GM18951 (cell line): ENCODE results near the gene TAAR1.
"Not testable (repeated sequence)": the region's sequence is repeated elsewhere in the genome, so short reads cannot be mapped to it uniquely, and the experiment has no call there.

ENCODE experiments used
- POLR2A ChIP-seq: IDR thresholded peaks from 4 replicates; pipeline ENCODE4 v1.6.1; 2011; ENCODE audit warnings: mild to moderate bottlenecking; ENCODE audit not compliant: insufficient read length, insufficient read depth; ENCODE audit errors: extremely low read depth
- in situ Hi-C: fragments of 300-500 bp; cut with MboI; formaldehyde crosslinking; loops from one replicate; pipeline ENCODE4 v1.12.0; 2022; ENCODE audit warnings: low sequenced_read_pairs, mixed read lengths, inconsistent platforms; ENCODE audit not compliant: unreplicated experiment

TAAR1 gene, protein sequence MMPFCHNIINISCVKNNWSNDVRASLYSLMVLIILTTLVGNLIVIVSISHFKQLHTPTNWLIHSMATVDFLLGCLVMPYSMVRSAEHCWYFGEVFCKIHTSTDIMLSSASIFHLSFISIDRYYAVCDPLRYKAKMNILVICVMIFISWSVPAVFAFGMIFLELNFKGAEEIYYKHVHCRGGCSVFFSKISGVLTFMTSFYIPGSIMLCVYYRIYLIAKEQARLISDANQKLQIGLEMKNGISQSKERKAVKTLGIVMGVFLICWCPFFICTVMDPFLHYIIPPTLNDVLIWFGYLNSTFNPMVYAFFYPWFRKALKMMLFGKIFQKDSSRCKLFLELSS

DNA sequence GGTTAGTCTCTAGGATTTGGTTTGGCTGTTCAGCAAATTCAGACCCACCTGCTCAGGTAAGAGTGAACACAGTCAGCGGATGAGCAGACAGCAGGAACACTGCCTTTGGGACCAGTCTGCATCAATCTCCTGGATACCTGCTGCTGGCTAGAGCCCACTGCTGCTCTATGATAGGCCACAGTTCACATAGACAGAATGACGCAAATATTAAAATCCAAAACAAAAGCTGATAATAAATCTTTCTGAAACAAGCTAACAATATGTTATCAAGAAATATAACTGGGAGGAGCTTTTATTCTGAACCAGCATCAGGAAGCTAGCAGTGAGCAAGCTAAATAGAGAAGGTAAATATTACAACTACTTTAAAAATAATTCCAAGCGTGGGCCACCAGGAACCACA lies at the start of gene TAAR1:
TAAR1 (minus strand) TSS at position 101 of the 400 bp plus-strand sequence. CDS start 13,179 bp downstream, outside the sequence.
- in situ Hi-C loops, result no loop called here
- TF ChIP-seq POLR2A, result no peak

DNA sequence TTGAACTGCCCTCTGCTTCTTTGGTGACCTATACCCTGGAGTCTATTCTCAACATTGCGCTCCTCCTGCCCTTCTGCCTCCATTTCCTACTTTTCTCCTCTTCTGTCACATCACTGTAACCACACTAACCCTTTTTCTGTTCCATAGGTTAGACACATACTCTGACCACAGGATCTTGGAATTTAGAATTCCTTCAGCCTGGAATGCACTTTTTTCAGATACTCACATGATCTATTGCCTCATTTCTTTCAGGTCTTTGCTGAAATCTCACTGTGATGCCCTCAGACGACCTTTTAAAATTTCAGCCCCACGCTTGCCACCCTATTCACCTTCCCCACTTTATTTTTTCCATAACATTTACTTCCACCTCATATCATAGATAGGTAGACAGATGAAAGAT lies 49.8 kb upstream of the TAAR1 start:
- in situ Hi-C loops, result no loop called here
- no peak for TF ChIP-seq POLR2A

DNA sequence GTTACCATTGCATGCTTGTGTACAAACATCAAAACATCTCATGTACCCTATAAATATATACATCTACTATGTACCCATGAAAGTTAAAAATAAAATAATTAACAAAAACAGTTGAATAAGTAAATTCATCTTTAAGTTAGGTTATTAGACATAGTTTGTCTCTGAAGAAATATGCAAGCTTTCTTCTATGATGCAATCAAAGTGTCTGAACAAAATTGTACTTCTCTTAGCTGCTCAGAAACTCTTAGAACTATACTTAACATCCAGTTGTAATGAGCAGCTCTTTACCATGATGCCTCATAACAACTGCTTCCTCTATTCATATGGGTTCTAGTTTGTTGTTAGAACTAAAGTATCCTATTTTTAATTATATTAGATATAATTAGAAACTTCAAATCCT lies 49.0 kb upstream of the TAAR1 start:
- in situ Hi-C loops, result no loop called here
- no peak for TF ChIP-seq POLR2A

DNA sequence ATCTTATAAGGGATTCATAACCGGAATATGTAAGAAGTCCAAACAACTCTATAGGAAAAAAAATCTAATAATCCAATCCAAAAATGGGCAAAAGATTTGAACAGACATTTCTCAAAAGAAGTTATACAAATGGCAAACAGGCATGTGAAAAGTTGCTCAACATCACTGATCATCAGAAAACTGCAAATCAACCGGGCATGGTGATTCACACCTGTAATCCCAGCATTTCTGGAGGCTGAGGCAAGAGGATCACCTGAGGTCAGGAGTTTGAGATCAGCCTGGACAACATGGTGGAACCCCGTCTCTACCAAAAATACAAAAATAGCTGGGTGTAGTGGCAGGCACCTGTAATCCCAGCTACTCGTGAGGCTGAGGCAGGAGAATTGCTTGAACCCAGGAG lies 47.8 kb upstream of the TAAR1 start:
- in situ Hi-C loops, result not testable (repeated sequence)

DNA sequence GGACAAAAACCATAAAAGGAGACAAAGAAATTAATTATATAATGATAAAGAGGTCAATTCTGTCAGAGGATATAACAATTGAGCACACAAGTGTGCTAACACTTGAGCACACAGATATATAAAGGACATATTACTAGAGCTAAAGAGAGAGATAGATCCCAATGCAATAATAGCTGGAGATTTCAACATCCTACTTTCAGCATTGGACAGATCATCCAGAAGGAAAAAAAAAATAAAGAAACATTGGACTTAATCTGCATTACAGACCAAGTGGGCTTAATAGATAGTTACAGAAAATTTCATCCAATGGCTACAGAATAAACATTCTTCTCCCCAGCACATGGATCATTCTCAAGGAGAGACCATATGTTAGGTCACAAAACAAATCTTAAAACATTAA lies 45.0 kb upstream of the TAAR1 start:
- no peak for TF ChIP-seq POLR2A
- in situ Hi-C loops, result no loop called here

GRCh38 chr6:132698608-132699007 lies 39.6 kb upstream of the TAAR1 start:
- in situ Hi-C loops, result no loop called here
- no peak for TF ChIP-seq POLR2A

DNA sequence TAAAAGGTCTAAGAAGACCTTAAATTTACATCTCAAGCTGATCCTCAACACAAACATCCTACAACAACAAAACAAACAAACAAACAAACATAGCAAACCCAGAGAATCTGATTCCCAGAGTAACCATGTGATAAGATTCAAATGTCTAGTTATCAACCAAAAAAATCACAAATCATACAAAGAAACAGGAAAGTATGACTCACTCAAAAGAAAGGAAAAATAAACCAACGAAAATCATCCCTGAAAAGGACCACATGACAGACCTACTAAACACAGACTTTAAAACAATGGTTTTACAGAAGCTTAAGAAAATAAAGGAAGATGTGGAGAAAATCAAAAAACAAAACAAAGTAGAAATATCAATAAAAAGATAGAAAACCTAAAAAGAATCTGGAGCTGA lies 36.8 kb upstream of the TAAR1 start:
- in situ Hi-C loops, result no loop called here
- no peak for TF ChIP-seq POLR2A

GRCh38 chr6:132693478-132693877 lies 34.5 kb upstream of the TAAR1 start:
- in situ Hi-C loops, result no loop called here
- TF ChIP-seq POLR2A, result no peak

DNA sequence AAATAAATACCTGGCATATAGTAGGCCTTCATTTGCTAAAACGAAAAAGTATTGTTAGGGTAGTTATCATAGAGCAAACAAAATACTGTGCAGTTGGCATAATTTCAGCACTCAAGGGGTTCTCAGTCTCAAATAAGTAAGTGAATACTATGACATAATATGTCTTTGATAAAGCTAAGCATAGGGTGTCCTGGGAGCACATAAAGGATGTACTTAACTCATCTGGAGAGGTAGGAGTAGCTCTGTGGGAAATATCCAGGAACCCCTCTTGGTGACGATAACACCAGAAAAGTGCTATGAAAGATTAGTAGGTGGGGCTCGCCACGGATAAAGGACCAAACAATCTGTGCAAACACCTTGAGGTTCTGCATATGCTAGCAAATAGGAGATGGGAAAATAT lies 31.7 kb upstream of the TAAR1 start:
- no peak for TF ChIP-seq POLR2A
- in situ Hi-C loops, result no loop called here

DNA sequence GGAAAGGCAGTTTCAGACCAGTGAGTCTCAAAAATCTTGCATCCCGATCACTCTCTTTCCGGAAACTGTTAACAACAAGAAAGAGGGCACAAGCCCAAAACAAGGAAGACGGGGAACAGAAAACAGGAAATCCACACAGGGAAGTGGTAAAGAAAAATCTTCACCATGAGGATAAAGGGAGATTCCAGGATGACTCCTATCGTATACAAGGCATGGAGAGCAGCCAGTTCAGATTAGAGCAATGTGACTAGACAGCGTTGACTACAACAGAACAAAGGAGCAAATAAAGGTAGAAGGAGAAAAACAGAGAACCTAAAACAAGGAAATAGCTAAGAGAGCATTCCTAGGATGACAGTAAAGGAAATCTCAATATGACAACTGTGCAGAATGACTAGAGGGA lies 28.3 kb upstream of the TAAR1 start:
- in situ Hi-C loops, result no loop called here
- TF ChIP-seq POLR2A, result no peak

DNA sequence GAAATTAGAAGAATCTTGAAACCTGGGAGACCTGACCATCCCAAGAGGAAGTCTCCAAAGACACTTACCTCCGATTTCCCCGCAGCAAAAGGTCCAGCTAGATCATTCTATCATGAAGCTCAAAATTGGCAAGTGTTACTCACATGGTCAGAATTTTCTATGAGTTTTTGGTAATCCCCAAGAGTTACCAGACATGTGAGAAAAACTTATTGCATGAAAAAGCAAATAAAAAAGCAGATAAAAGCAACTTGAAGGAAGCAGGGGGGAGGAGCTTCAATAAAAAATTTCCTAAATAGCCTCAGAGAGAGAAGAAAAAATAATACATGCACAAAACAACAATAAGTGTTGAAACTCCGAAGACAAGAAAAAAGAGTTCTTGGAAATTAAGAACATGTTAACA lies 27.5 kb upstream of the TAAR1 start:
- in situ Hi-C loops, result no loop called here
- TF ChIP-seq POLR2A, result no peak

- no peak for TF ChIP-seq POLR2A
- in situ Hi-C loops, result no loop called here
Measured at GRCh38 chr6:132685009-132685408, 26.0 kb upstream of the TAAR1 start.

DNA sequence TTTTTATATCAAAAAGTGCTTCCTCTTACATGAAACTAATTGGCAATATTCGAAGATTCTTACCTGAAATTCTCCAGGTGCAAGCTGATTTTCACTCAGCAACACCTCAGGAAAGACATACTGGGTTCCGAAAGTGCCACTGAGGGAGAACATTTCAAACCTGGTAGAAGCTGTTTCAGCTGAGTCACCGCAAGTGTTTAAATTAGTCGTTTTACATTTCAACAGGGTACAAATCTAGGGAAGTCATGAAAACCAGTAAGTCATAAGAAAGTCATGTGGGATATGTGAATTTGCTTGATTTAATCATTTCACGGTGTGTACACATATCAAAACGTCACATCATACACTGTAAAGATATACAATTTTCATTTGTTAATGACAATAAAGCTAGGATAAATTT lies 25.3 kb upstream of the TAAR1 start:
- in situ Hi-C loops, result no loop called here
- TF ChIP-seq POLR2A, result no peak

GRCh38 chr6:132683543-132683942 lies 24.6 kb upstream of the TAAR1 start:
- in situ Hi-C loops, result no loop called here
- TF ChIP-seq POLR2A, result no peak

DNA sequence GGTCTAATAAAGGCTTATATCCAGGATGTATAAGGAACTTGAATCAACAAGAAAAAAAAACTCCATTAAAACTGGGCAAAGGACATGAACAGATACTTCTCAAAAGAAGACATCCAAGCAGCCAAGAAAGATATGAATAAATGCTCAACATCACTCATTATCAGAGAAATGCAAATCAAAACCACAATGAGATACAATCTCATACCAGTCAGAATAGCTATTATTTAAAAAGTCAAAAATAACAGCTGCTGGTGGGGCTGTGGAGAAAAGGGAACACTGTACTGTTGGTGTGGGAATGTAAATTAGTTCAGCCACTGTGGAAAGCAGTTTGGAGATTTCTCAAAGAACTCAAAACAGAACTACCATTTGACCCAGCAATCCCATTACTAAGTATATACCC lies 20.1 kb upstream of the TAAR1 start:
- in situ Hi-C loops, result not testable (repeated sequence)
